GM18867 (cell line): Measurements from ENCODE around the gene THSD7B.
"Not testable (repeated sequence)": the region's sequence is repeated elsewhere in the genome, so short reads cannot be mapped to it uniquely, and the experiment has no call there.

Experiments used
- ATAC-seq: cut with Tn5 transposase; IDR thresholded peaks from one replicate; pipeline ENCODE4 v1.9.1; 2021; ENCODE audit warnings: mild to moderate bottlenecking, moderate library complexity; ENCODE audit not compliant: unreplicated experiment

THSD7B gene

DNA sequence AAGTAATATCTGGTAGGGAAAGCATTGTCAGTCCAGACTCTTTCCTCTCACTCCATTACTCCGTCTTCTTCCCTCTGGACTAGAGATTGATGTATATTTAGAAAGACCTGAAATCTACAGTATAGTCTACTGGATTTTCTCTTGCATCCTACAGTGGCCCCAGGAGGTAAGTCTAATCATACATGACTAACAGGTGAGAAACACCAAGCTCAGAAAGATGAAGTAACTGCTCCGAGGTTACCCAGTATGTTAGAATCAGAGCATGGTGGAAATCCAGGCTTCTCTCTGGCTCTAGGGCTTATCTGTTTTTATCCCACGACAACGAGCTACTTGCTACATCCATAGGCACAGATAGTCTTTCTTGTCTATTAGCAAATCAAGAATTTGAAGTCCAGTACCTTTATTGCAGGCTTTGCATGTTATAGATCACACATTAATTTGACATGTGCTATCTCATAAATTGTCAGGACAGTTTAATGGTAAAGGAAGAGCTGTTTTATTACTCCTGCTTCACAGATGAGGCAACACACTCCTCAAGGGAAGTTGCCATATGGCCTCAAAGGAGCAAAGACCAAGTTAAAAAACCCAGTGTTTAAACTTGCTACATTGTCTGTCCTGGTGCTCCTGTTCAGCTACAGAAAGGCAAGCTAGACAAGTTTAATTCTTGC lies 484.3 kb downstream of the THSD7B start:
- no peak for ATAC-seq

DNA sequence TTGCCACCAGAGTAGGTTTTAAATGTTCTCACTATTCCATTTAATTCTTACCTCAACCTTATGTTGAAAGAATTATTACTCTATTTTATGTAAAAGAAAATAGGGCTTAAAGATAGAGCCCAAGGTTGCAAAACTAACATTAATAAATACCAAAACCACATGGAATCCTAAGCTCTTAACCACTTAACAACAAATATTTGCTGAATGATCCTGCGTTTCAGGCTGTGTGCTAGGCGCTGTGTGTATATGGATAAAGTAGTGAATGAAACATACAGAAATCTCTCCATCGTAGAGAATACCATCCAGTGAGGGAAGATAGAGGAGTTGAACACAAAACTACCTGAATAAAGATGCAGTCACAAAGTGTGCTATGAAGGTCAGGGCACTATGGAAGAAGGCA lies 485.1 kb downstream of the THSD7B start:
- no peak for ATAC-seq

DNA sequence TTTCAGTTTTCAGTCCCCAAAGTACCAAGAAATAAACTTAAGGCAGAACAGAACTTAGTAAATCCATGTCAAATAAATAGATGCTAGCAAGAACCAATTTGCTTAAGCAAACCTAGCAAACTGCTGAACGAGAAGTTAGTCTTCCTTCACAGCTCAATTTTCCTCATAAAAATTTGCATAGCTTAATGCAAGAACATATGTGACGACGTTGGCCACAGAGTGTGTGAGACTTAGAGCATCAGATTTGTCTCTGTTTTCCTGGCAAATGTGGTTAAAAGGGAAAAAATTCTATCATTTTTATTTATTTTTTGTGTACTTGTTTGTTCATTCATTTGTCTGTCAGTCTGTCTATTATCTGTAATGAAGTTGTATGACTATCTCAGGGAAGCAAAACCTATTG lies 485.7 kb downstream of the THSD7B start:
- no peak for ATAC-seq

DNA sequence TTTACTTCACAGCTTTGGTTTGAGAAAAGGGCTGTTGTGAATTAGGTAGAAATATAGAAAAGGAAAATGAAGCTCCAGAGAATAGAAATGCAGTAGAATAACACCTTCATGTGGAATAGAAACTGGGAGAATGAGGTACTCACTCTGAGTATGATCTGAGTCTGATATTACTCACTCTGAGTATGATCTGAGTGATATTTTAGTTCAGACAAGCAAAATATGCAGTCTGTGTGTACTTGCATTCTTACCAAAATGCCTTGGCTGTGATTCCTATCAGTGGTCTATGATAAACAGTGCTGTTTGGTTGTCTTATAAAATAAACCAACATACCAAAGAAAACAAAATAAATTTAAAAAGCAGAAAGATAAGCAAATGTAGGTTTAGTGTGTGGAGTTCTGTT lies 487.6 kb downstream of the THSD7B start:
- ATAC-seq = no peak

DNA sequence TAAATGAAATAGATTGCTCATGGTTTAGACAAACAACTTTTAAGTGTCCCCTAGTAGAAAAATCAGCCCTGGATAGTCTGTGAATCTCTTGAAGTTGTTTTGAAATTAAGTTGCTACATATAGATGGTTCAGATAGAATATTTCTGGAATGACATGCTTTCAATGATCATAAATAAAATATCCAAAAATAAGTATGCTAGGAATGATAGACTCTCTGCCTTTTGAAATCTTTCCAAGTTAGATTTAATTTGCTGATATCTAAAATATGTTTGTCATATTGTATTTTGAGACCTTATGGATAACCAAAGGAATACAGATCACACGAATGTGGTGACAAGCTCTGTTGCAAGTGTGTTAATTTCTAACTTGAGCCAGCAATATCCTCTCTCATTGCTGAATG lies 488.7 kb downstream of the THSD7B start:
- ATAC-seq = no peak

DNA sequence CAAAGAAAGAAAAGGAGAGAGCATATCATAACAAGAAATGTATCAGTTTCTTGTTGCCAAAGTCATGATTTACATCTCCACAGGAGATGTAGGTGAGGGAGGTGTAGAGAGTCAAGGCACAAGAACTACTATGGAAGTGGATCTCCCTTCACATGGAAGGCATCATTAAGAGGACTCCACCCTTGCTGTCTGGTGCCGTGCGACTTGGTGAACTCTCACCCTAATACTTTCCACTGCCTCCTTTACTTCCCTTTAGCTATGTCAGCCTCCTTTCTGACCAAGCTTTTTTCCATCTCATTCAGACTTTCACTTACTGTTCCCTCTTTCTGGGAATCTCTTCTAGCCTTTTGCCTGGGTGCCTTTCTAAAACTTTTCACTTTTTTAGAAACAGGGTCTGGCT lies 490.0 kb downstream of the THSD7B start:
- ATAC-seq = no peak

DNA sequence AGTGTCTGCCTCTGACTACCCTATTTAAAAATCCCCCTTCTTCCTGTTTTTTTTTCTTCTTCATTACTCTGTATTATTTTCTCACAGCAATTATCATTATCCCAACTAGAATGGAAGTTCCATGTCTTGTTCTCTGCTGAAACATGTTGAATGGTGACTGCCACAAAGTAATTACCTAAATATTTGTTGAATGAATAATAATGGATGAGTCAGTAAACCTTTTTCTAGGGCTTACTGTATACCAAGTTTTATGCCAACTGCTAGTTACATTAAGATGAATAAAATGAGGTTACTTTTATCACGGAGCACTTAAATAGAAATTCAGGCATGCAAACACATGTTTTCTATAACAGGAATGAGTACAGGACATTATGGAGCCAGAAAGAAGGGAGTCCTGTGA lies 490.6 kb downstream of the THSD7B start:
- ATAC-seq = no peak

DNA sequence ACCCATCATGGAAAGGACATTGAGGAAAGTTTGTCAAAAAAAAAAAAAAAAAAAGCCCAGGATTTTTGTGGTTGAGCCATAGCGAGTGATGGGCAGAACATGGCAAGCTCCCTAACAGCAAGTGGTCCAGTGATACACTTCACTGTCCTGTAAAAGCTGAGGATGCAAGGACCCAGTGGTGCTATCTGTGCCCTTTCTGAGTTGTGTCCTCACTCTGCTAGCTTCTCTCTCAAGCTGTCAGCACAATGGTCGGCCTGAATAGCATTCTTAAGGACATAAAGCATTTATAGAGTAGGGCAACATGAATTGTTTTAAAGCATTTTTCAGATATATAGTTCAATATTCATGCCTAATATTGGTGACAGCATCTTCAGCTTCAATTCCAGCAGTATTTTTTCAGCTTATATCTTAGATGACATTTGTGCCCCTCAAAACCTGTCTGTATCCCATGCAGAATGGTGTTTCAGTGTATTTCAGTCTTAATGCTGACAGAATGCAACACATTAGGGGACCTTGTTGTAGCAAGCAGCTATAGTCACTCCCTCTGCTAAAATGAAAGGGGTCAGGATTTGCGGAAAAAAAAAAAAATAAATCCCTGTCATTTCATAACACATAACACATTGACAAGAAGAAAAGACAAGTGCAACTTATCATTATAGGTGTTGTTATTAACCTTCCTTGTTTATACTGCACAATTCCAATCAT lies 496.7 kb downstream of the THSD7B start:
- no peak for ATAC-seq

DNA sequence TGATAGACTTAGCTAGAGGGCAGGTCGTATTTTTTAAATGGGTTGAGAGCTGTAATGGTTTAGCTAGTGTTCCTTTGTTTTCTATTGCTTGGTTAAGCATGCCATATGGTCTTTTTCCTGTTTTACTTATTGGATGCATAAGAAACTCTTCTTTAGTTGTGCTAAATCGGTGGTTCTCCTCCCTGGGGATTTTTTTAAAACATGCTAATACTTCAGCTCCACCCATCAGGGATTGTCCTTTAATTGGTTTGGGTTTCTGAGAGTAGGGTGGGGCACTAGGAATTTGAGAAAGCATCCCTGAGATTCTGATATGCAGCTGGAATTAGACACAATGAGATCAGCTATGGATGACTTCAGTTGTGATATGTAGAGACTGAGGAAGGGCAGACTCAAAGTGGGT lies 497.2 kb downstream of the THSD7B start:
- no peak for ATAC-seq

DNA sequence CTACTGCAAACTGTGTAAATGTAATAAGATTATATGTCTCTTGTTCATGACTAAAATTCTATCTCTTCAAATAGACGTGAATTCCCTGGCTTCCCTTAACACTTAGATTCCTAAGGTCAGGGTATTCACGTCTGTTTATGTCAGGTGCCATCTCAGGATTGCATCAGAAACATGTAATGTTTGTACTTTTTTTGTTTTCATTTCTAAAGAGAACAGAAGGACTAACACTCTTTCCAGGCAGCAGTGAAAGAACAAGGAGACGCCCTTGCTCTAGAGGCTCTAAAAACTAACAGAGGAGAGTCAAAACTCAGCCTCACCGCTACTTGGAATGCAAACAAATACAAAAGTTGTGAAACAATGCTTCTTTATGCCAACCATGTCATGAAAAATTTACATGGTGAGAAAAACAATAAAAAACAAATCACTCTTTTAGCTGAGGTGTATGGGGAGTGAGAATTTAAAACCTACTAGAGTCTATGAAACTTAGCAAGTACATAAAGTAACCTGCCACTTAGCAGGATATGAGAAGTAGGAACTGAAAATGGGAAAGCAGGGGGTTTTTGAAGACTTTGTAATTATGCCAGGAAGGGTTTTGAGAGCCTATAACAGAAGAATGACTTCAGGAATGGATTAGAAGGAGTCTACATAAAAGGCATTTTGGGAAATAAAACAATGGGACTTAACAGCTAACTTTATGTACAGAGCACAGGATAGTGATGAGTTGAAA lies 522.7 kb downstream of the THSD7B start:
- ATAC-seq = no peak

DNA sequence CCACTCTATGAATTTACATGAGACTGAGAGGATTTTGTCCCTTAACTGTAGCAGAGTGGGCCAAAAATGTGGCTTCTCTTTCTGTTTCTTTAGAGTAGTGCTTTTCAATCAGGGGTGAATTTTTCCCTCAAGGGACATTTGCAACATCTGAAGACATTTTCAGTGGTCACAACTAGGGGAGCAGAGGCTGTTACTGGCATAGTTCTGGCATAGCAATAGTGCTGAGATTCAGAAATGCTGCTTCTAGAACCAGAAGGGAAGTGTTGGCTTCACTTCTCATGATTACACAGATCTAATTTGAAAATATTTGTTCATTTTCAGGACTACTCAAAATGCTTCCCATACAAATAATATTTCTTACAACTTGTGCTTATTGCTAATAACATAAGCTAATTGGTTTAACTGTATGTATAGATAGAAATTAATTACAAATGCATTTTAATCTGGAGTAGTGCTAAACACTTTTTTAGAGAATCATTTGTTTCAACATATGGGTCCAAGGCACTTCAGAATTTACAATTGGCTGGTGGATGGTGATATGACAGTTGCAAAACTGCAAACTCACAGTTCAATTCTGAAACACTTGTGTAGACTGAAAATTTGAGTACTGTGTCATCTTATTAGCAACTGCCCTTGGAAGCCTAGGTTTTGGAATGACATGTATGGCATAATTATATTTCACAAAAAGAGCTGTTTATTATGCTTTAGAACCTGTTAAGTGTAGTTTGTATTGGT lies 526.7 kb downstream of the THSD7B start:
- no peak for ATAC-seq

DNA sequence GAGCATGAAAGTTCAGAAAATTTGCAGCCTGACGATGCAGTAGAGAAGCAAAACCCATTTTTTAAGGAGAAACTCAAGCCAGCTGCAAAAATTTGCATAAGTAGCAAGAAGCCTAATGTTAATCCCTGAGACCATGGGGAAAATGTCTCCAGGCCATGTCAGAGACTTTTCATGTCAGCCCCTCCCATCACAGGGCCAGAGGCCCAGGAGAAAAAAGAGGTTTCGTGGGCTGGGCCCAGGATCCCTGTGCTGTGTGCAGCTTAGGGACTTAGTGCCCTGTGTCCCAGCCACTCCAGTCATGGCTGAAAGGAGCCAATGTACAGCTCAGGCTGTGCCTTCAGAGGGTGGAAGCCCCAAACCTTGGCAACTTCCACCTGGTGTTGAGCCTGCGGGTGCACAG lies 533.0 kb downstream of the THSD7B start:
- ATAC-seq = no peak

DNA sequence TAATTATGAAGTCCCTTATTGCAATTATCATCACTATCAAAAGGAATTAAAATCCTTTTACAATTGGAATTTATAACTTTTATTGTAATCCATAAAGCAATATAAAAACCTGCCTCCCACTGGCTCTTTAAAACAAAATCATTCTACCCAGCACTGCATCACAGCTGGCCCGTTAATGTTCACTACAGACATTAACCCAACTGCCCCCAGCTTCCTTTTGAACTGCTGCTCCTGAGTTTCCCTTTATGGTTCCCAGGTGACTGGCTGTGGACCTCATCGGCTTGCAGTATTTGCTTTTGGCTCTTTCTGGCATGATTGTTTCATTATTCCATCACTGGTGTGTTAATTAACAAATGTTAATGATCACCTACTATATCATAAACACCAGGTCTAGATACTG lies 535.6 kb downstream of the THSD7B start:
- no peak for ATAC-seq

DNA sequence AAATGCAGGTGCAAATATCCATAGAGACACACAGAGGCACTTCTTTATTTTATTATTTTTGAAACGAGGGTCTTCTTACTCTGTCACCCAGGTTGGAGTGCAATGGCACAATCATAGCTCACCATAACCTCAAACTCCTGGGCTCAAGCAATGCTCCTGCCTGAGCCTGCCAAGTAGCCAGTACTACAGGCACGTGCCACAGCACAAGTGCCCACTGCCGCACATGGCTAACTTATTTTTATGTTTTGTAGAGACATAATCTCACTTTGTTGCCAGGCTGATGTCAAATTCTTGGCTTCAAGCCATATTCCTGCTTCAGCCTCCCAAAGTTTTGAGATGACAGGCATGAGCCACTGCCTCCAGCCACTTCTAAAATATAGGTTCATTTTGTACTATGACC lies 537.6 kb downstream of the THSD7B start:
- no peak for ATAC-seq

DNA sequence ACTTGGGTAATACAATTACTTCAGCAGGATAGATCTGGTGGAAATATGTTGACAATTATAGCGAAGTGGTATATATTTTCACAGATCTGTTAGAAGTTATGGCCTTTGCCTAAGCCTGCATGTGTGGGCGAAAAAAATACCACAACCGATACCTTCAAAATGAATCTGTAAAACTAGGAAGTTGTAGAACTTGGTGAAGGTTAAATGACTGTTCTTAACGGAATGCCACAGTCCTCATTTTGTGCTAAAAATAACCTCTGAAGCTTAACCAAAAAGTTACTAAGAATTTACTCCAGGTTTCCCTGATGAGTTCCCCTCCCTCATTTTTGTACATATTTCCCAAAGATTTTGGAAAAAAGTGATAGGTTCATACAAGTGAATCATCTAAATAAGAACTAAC lies 550.7 kb downstream of the THSD7B start:
- ATAC-seq = no peak

DNA sequence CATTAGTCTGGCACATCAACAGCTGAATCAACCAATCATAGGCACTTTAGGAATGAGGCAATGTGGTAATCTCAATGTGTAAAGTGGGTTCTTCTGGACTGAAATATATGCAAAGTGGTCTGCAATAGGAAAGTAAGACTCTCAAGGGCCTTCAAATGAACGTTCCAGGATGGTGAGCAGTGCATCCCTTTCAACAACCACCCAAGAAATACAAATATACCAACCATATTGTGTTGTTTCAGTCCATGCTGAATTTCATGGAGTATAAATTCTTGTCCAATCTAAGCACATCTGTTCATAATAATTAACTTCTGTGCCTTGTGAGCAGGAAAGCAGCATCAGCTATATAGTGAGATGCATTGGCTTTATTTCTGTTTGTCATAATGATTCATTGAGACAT lies 556.2 kb downstream of the THSD7B start:
- ATAC-seq = no peak

DNA sequence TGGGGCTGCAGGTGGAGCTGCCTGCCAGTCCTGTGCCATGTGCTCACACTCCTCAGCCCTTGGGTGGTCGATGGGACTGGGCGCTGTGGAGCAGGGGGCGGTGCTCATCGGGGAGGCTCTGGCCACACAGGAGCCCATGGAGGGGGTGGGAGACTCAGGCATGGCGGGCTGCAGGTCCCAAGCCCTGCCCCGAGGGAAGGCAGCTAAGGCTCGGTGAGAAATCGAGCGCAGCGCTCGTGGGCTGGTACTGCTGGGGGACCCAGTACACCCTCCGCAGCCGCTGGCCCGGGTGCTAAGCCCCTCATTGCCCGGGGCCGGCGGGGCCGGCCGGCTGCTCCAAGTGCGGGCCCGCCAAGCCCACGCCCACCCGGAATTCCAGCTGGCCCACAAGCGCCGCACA lies 566.2 kb downstream of the THSD7B start:
- ATAC-seq = not testable (repeated sequence)

DNA sequence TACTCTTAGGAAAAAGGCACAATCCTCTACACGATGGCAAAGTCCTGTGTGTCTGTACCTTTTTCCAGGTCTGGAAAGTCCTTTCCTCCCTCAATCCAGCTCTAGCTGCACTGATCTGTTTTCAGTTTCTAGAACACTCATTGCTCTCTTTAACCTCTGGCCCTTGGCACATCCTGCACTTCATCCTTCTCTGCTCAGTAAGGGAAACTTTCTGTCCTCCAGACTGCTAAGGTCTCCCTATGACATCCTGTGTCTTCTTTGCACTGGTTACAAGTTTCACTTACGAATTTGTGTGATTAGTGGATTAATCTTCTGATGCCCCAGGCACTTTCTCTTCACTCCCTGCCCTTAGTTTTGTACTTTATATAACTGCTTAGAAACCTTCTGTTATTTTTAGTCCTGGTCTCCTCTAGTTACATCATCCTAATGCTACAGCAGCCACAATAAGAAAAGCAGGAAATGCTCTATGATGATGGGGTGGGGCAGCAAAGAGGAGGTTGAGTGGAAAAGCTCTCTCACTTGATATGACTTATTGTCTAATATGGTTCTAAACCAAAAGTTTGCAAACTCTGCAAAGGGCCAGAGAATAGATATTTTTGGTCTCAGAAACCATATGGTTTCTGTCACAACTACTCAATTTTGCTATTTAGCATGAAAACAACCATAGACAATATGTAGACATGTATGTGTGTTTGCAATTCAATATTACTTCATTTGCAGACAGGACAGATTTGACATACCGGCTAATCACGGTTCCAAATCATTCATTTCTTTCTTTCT lies 568.2 kb downstream of the THSD7B start:
- ATAC-seq = no peak

DNA sequence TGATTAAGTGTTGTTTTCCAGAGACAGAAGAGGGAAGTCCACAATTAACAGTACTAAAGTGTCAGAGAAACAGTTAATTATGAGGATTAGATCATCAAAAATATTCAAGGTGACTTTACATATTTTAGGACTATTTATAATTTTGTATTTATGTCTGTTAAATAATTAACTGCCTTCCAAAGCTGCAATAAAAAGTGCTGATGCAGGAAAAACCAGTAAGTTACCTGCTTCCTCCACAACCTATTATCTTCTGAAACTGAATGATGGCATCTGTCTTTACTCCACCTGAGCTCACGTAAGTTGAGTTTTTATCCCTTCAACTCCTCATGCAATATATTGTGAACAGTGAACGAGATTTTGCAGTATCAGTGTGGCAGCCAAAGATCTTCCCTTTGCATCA lies 570.7 kb downstream of the THSD7B start:
- no peak for ATAC-seq

DNA sequence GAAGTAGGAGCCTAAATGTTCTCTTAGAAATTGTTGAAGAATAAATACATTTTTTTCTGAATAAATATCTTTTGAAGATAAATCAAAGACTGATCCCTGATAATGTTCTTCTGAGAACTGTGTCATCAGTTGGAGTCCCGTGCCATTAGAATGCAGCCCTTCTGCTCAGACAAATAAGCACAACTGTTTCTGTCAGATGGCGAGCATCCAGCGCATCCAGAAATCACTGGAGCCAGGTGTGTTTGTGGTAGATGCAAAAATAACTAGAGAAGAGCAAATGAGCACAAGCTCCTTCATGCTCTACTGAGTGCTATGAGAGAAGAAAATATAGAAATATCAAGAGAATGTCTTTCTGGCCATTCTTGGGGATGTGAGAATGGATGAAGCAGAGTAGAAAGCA lies 573.7 kb downstream of the THSD7B start:
- ATAC-seq = no peak

DNA sequence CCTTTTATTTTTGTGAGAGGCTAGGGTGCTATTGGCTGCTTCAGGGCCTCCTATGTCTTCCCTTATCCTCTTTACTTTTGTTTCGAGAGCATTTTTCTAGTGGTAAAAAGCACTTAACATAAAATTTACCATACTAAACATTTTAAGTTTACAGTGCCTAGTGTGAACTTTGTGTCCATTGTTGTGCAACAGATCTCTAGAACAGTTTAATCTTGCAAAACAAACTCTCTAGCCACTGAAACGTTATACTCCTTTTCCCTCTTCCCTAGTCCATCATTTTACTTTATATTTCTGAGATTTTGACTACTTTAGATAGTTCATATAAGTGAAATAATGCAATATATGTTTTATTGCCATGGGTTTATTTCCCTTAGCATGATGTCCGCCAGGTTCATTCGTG lies 580.6 kb downstream of the THSD7B start:
- ATAC-seq = no peak
